Uterus (tissue), 2 donors: ENCODE measurements around the gene WSCD1.

Experiments
- CTCF ChIP-seq, 4 experiments: fragments of 200-600 bp in 2 of 4; fragments of 450-650 bp in 2 of 4; sonication (generic) in 2 of 4; IDR thresholded peaks; one replicate each; pipeline ENCODE4 v1.5.1; 2016 to 2019; ENCODE audit warnings: antibody characterized with exemption in 4 of 4, mild to moderate bottlenecking in 2 of 4, moderate library complexity in 1 of 4
- POLR2A ChIP-seq, 2 donors: fragments of 450-650 bp; IDR thresholded peaks; one replicate each; pipeline ENCODE4 v1.6.1; 2016; ENCODE audit warnings: antibody characterized with exemption in 2 of 2, mild to moderate bottlenecking in 1 of 2, moderate library complexity in 1 of 2

GRCh38 chr17:6095501-6095900 lies 25.3 kb downstream of the WSCD1 start:
- no peak for TF ChIP-seq CTCF (IDR thresholded peaks at IDR 0.05)
- TF ChIP-seq POLR2A (IDR thresholded peaks at IDR 0.05): no peak
